Neural cell (in vitro differentiated cells): ENCODE measurements around the gene REXO5. TPM values are rescaled to one million over a fixed set of nuclear protein-coding genes. Genes with fewer than 3 reads are reported as not detected.

Experiments
- H2AFZ ChIP-seq: fragments of 200-600, 300-800 bp; sonication (generic), shearing (Covaris generic); 2 replicates; pipeline ENCODE4 v1.6.0; 2014; ENCODE audit warnings: low read depth, mild to moderate bottlenecking, antibody characterized with exemption, low read length, moderate library complexity
- H3F3A ChIP-seq: fragments of 200-600 bp; shearing (Covaris generic); 2 replicates; pipeline ENCODE4 v1.6.1; 2016; ENCODE audit warnings: mild to moderate bottlenecking, moderate library complexity, mixed read lengths, antibody characterized with exemption, low read length; ENCODE audit not compliant: insufficient read depth, poor library complexity, severe bottlenecking
- H3K27ac ChIP-seq: fragments of 200-600, 300-800 bp; sonication (generic), shearing (Covaris generic); 2 replicates; pipeline ENCODE4 v1.5.1; 2014; ENCODE audit warnings: mild to moderate bottlenecking, low read length, moderate library complexity
- H3K27me3 ChIP-seq: fragments of 300-800, 200-600 bp; sonication (generic), shearing (Covaris generic); 2 replicates; pipeline ENCODE4 v1.6.0; 2014; ENCODE audit warnings: mild to moderate bottlenecking, low read depth, low read length, moderate library complexity; ENCODE audit not compliant: insufficient read depth
- H3K36me3 ChIP-seq: fragments of 300-800, 200-600 bp; sonication (generic), shearing (Covaris generic); 2 replicates; pipeline ENCODE4 v1.5.1; 2014; ENCODE audit warnings: mild to moderate bottlenecking, antibody characterized with exemption, low read length, moderate library complexity; ENCODE audit not compliant: insufficient read depth
- H3K4me2 ChIP-seq: fragments of 300-800, 200-600 bp; sonication (generic), shearing (Covaris generic); 2 replicates; pipeline ENCODE4 v1.6.0; 2014; ENCODE audit warnings: mild to moderate bottlenecking, low read length
- H3K4me3 ChIP-seq: fragments of 300-800, 200-600 bp; sonication (generic), shearing (Covaris generic); 2 replicates; pipeline ENCODE4 v1.5.1; 2014; ENCODE audit warnings: mild to moderate bottlenecking, low read length, moderate library complexity
- H3K79me2 ChIP-seq: fragments of 200-600 bp; shearing (Covaris generic); replicated peaks from 2 replicates; pipeline ENCODE4 v1.6.0; 2014; ENCODE audit warnings: mild to moderate bottlenecking, low read length, moderate library complexity; ENCODE audit not compliant: insufficient read depth
- H3K9ac ChIP-seq: fragments of 300-800, 200-600 bp; sonication (generic), shearing (Covaris generic); 2 replicates; pipeline ENCODE4 v1.6.1; 2016; ENCODE audit warnings: mild to moderate bottlenecking, low read length, mixed read lengths
- H3K9me2 ChIP-seq: fragments of 200-600 bp; shearing (Covaris generic); 2 replicates; pipeline ENCODE4 v1.6.1; 2016; ENCODE audit warnings: mild to moderate bottlenecking, low read length, mixed read lengths; ENCODE audit not compliant: insufficient read depth
- H3K9me3 ChIP-seq: fragments of 200-600, 300-800 bp; sonication (generic), shearing (Covaris generic); 2 replicates; pipeline ENCODE4 v1.6.1; 2016; ENCODE audit warnings: mild to moderate bottlenecking, mixed run types, low read length, moderate library complexity, mixed read lengths
- H4K20me1 ChIP-seq: fragments of 200-600 bp; shearing (Covaris generic); 2 replicates; pipeline ENCODE4 v1.6.1; 2016; ENCODE audit warnings: mild to moderate bottlenecking, mixed run types; ENCODE audit not compliant: insufficient read depth
- CTCF ChIP-seq: fragments of 450-650 bp; IDR thresholded peaks from 2 replicates; pipeline ENCODE4 v1.5.1; 2014; ENCODE audit warnings: antibody characterized with exemption, mild to moderate bottlenecking, moderate library complexity; ENCODE audit not compliant: poor library complexity, severe bottlenecking
- EP300 ChIP-seq: fragments of 450-650 bp; conservative IDR thresholded peaks from 2 replicates; pipeline ENCODE4 v1.6.1; 2014; ENCODE audit warnings: antibody characterized with exemption, mild to moderate bottlenecking, moderate library complexity; ENCODE audit not compliant: poor library complexity, severe bottlenecking
- EZH2 ChIP-seq: fragments of 200-600, 300-800 bp; shearing (Covaris generic), sonication (generic); IDR thresholded peaks from 2 replicates; pipeline ENCODE4 v1.6.1; 2014; ENCODE audit warnings: antibody characterized with exemption, low read length, borderline replicate concordance, mild to moderate bottlenecking; ENCODE audit not compliant: insufficient read depth, poor library complexity, severe bottlenecking
- MXI1 ChIP-seq: fragments of 450-650 bp; conservative IDR thresholded peaks from 2 replicates; pipeline ENCODE4 v1.6.1; 2014; ENCODE audit warnings: antibody characterized with exemption, mild to moderate bottlenecking; ENCODE audit not compliant: poor library complexity, severe bottlenecking
- POLR2AphosphoS5 ChIP-seq: IDR thresholded peaks from 2 replicates; pipeline ENCODE4 v1.6.1; 2012
- RAD21 ChIP-seq: fragments of 450-650 bp; conservative IDR thresholded peaks from 2 replicates; pipeline ENCODE4 v1.6.1; 2014; ENCODE audit warnings: antibody characterized with exemption, mild to moderate bottlenecking, moderate library complexity
- REST ChIP-seq: IDR thresholded peaks from 2 replicates; pipeline ENCODE4 v1.6.1; 2012; ENCODE audit warnings: borderline replicate concordance
- SMC3 ChIP-seq: fragments of 450-650 bp; conservative IDR thresholded peaks from 2 replicates; pipeline ENCODE4 v1.6.1; 2014; ENCODE audit warnings: antibody characterized with exemption, mild to moderate bottlenecking, moderate library complexity; ENCODE audit not compliant: poor library complexity
- TAF1 ChIP-seq: IDR thresholded peaks from 2 replicates; pipeline ENCODE4 v1.6.1; 2012; ENCODE audit warnings: low read depth
- polyA plus RNA-seq: library from polyadenylated mRNA; depleted of rRNA; stranded (reverse); fragments of >200 nt; gene quantifications from 2 replicates; pipeline ENCODE4 v1.2.3, GENCODE V29; 2014

REXO5 gene
- polyA plus RNA-seq, 1 donor from 2014 or later, result 11.2 TPM

DNA sequence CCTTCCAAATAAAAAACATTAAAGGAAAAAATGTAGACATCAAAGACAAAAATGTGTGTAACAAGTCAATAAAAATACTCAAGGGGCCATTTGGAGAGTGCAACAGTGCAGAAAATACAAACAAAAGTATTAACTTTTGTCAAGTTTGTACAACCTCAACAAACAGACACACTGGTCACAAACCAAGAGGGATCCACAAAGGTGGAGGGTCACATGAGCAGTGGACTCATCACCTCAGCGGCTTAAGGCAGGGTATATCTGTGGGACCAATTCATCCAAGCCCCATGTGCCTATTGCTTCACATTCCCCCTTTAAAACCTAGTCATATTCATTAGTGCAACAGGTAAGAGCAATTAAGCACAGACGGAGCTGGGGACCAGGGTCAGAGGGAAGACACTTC is 48.6 kb downstream of the REXO5 start:
- TF ChIP-seq SMC3, result no peak
- TF ChIP-seq EZH2, result no peak
- TF ChIP-seq POLR2AphosphoS5, result no peak
- no peak for TF ChIP-seq EP300
- no peak for TF ChIP-seq REST
- no peak for TF ChIP-seq CTCF
- no peak for TF ChIP-seq RAD21
- no peak overlapping the region for H2AFZ ChIP-seq

DNA sequence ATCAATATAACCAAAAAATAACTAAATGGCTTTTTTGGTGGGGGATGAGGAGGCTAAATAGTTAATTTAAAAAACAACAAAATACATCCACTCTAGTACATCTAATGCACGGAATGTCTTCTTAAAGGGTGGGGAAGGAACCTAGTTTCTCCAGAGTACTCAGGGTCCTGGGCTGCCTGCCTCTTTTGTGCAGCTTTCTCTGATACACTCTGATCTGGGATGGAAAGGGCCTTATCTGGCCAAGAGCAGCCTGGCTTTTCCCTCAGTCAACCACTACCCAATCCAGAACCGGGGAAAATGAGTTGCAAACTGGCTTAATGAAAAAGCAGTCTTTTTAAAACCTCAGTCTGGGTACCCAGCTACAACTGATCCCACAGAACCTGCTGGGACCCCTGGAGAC is 51.0 kb downstream of the REXO5 start:
- Histone ChIP-seq H3F3A (no peaks in the 10 kb centered on the region), H2AFZ (no peak overlapping the region), H3K36me3 (peaks cover 15% of the 10 kb centered on the region), H3K27ac (no peak overlapping the region), H3K27me3 (no peaks in the 10 kb centered on the region), H3K4me2 (no peak overlapping the region), H3K9ac (no peak overlapping the region), H3K79me2 (no peaks in the 10 kb centered on the region), H3K9me3 (no peaks in the 10 kb centered on the region), H3K4me3 (no peak overlapping the region), H3K9me2 (no peaks in the 10 kb centered on the region), H4K20me1 (no peaks in the 10 kb centered on the region)
- TF ChIP-seq REST (no peak), SMC3 (no peak), EP300 (no peak), CTCF (no peak), EZH2 (no peak), POLR2AphosphoS5 (no peak), TAF1 (no peak), MXI1 (no peak), RAD21 (no peak)

More for the DNA sequence above, 48.6 kb downstream of the REXO5 start:
- no peaks in the 10 kb centered on the region for H3K9me3 ChIP-seq
- H3K4me2 ChIP-seq, result no peak overlapping the region
- H4K20me1 ChIP-seq, result no peaks in the 10 kb centered on the region
- no peaks in the 10 kb centered on the region for H3K79me2 ChIP-seq
- H3K9ac ChIP-seq, result no peak overlapping the region
- no peaks in the 10 kb centered on the region for H3K9me2 ChIP-seq
- H3K36me3 ChIP-seq, result peaks cover 15% of the 10 kb centered on the region
- H3F3A ChIP-seq, result no peaks in the 10 kb centered on the region
- H3K4me3 ChIP-seq, result no peak overlapping the region
- H3K27ac ChIP-seq, result no peak overlapping the region
- no peaks in the 10 kb centered on the region for H3K27me3 ChIP-seq
